H9 (cell line): ENCODE data around the gene CLCN2. TPM values are rescaled to one million over a fixed set of nuclear protein-coding genes. Genes with fewer than 3 reads are reported as not detected.

ENCODE experiments used
- DNase-seq: peaks from one replicate; pipeline ENCODE4 v3.0.0-alpha.2; 2017
- H2AFZ ChIP-seq: one replicate; pipeline ENCODE4 v1.6.1; 2013; ENCODE audit warnings: mild to moderate bottlenecking, low read length, control low read depth, moderate library complexity
- H2AK5ac ChIP-seq: 2 replicates; pipeline ENCODE4 v1.6.1; 2013; ENCODE audit warnings: low read length, control low read depth, mixed read lengths; ENCODE audit not compliant: insufficient read length
- H2BK120ac ChIP-seq: one replicate; pipeline ENCODE4 v1.6.1; 2013; ENCODE audit warnings: low read depth, mild to moderate bottlenecking, low read length, control low read depth, inconsistent platforms; ENCODE audit not compliant: poor library complexity, severe bottlenecking
- H2BK12ac ChIP-seq: 2 replicates; pipeline ENCODE4 v1.6.1; 2013; ENCODE audit warnings: low read length, control low read depth, mixed read lengths, low read depth; ENCODE audit not compliant: insufficient read length
- H2BK15ac ChIP-seq: 2 replicates; pipeline ENCODE4 v1.6.1; 2013; ENCODE audit warnings: low read depth, low read length, control low read depth
- H2BK20ac ChIP-seq: one replicate; pipeline ENCODE4 v1.6.1; 2013; ENCODE audit warnings: low read depth, mild to moderate bottlenecking, low read length, control low read depth, inconsistent platforms; ENCODE audit not compliant: poor library complexity, severe bottlenecking
- H2BK5ac ChIP-seq: 2 replicates; pipeline ENCODE4 v1.6.1; 2013; ENCODE audit warnings: low read length, control low read depth, mixed read lengths; ENCODE audit not compliant: insufficient read length
- H3K14ac ChIP-seq: 2 replicates; pipeline ENCODE4 v1.6.1; 2013; ENCODE audit warnings: low read length, control low read depth; ENCODE audit not compliant: insufficient read depth
- H3K18ac ChIP-seq: 2 replicates; pipeline ENCODE4 v1.6.1; 2013; ENCODE audit warnings: low read depth, mild to moderate bottlenecking, mixed read lengths, low read length, control low read depth; ENCODE audit not compliant: insufficient read length
- H3K23ac ChIP-seq: 2 replicates; pipeline ENCODE4 v1.6.1; 2013; ENCODE audit warnings: low read length, control low read depth, mixed read lengths, low read depth; ENCODE audit not compliant: insufficient read length
- H3K23me2 ChIP-seq: 2 replicates; pipeline ENCODE4 v1.6.1; 2013; ENCODE audit warnings: low read depth, mild to moderate bottlenecking, mixed read lengths, low read length, control low read depth; ENCODE audit not compliant: insufficient read length, poor library complexity, severe bottlenecking
- H3K27ac ChIP-seq: 2 replicates; pipeline ENCODE4 v1.5.1; 2013; ENCODE audit warnings: low read length, control low read depth, mixed read lengths, low read depth; ENCODE audit not compliant: insufficient read length
- H3K27me3 ChIP-seq: 2 replicates; pipeline ENCODE4 v1.6.1; 2013; ENCODE audit warnings: low read length, control low read depth, inconsistent platforms; ENCODE audit not compliant: insufficient read depth
- H3K4ac ChIP-seq: 2 replicates; pipeline ENCODE4 v1.6.1; 2013; ENCODE audit warnings: low read depth, mild to moderate bottlenecking, control low read depth, inconsistent platforms, low read length, moderate library complexity
- H3K4me1 ChIP-seq: 2 replicates; pipeline ENCODE4 v1.6.1; 2013; ENCODE audit warnings: low read length, control low read depth, inconsistent platforms; ENCODE audit not compliant: insufficient read depth
- H3K4me2 ChIP-seq: 2 replicates; pipeline ENCODE4 v1.6.1; 2013; ENCODE audit warnings: low read length, control low read depth, mixed read lengths; ENCODE audit not compliant: insufficient read length, insufficient read depth
- H3K56ac ChIP-seq: 2 replicates; pipeline ENCODE4 v1.6.1; 2013; ENCODE audit warnings: low read depth, mild to moderate bottlenecking, mixed read lengths, low read length, control low read depth; ENCODE audit not compliant: insufficient read length
- H3K79me1 ChIP-seq: 2 replicates; pipeline ENCODE4 v1.6.1; 2013; ENCODE audit warnings: low read depth, mild to moderate bottlenecking, moderate library complexity, low read length, control low read depth, inconsistent platforms; ENCODE audit not compliant: insufficient read depth, poor library complexity, severe bottlenecking
- H3K79me2 ChIP-seq: 2 replicates; pipeline ENCODE4 v1.6.1; 2013; ENCODE audit warnings: low read length, control low read depth, inconsistent platforms; ENCODE audit not compliant: insufficient read depth
- H3K9ac ChIP-seq: 2 replicates; pipeline ENCODE4 v1.6.1; 2013; ENCODE audit warnings: low read length, control low read depth, mixed read lengths; ENCODE audit not compliant: insufficient read length; ENCODE audit errors: extremely low read depth
- H3K9me3 ChIP-seq: one replicate; pipeline ENCODE4 v1.6.1; 2013; ENCODE audit warnings: low read depth, low read length, inconsistent platforms; ENCODE audit not compliant: control insufficient read depth
- H3T11ph ChIP-seq: one replicate; pipeline ENCODE4 v1.6.1; 2013; ENCODE audit warnings: mild to moderate bottlenecking, low read length, control low read depth, inconsistent platforms
- H4K20me1 ChIP-seq: one replicate; pipeline ENCODE4 v1.6.1; 2013; ENCODE audit not compliant: control insufficient read depth, insufficient read length, insufficient read depth
- H4K5ac ChIP-seq: 2 replicates; pipeline ENCODE4 v1.6.1; 2013; ENCODE audit warnings: low read depth, mild to moderate bottlenecking, mixed read lengths, low read length, control low read depth; ENCODE audit not compliant: insufficient read length
- H4K8ac ChIP-seq: replicated peaks from 2 replicates; pipeline ENCODE4 v1.6.1; 2013; ENCODE audit warnings: low read length, control low read depth, mixed read lengths, low read depth; ENCODE audit not compliant: insufficient read length
- H4K91ac ChIP-seq: 2 replicates; pipeline ENCODE4 v1.6.1; 2013; ENCODE audit warnings: low read depth, mild to moderate bottlenecking, moderate library complexity, mixed read lengths, low read length, control low read depth; ENCODE audit not compliant: insufficient read length
- H3K27ac Mint-ChIP-seq, 3 experiments: 2 replicates in 2 of 3; 3 replicates in 1 of 3; pipeline ENCODE4 v1.8.0; 2020 to 2021; ENCODE audit warnings: mixed read lengths in 3 of 3, mild to moderate bottlenecking in 1 of 3, moderate library complexity in 1 of 3
- H3K27me3 Mint-ChIP-seq: 2 replicates; pipeline ENCODE4 v1.8.0; 2021; ENCODE audit warnings: low read depth, mild to moderate bottlenecking, moderate library complexity, mixed read lengths
- H3K36me3 Mint-ChIP-seq, 3 experiments: 2 replicates in 2 of 3; 3 replicates in 1 of 3; pipeline ENCODE4 v1.8.0; 2020 to 2021; ENCODE audit warnings: low read depth in 3 of 3, mixed read lengths in 3 of 3; ENCODE audit not compliant: insufficient read depth in 1 of 3
- H3K4me1 Mint-ChIP-seq, 2 experiments: 2 replicates each; pipeline ENCODE4 v1.8.0; 2020; ENCODE audit warnings: mixed read lengths in 2 of 2
- H3K4me3 Mint-ChIP-seq, 2 experiments: 2 replicates in 1 of 2; 3 replicates in 1 of 2; pipeline ENCODE4 v1.8.0; 2020 to 2021; ENCODE audit warnings: mild to moderate bottlenecking in 2 of 2, mixed read lengths in 2 of 2, moderate library complexity in 1 of 2
- H3K9me3 Mint-ChIP-seq, 2 experiments: 2 replicates in 1 of 2; 3 replicates in 1 of 2; pipeline ENCODE4 v1.8.0; 2020; ENCODE audit warnings: mild to moderate bottlenecking in 2 of 2, mixed read lengths in 2 of 2, moderate library complexity in 1 of 2
- WGBS: extraction: QIAGEN DNeasy Blood & Tissue Kit; methylation state at CpG from one replicate; pipeline ENCODE4 v1.1.7; 2013; ENCODE audit warnings: missing lambda C conversion rate, low lambda C conversion rate, mixed read lengths; ENCODE audit not compliant: insufficient read length; ENCODE audit errors: extremely low coverage; 5-methylcytosine and 5-hydroxymethylcytosine counted together
- total RNA-seq: library from RNA; stranded (reverse); gene quantifications from 2 replicates; pipeline ENCODE4 v1.2.1, GENCODE V29; 2021
- TF ChIP-seq, protein P1 (sequence below): fragments of 200-600 bp; sonication (generic); conservative IDR thresholded peaks from 3 replicates; pipeline ENCODE4 v1.8.0; 2021; ENCODE audit warnings: antibody characterized with exemption, mild to moderate bottlenecking

The CLCN2 gene
- total RNA-seq, 1 experiment from 2014 or later = 17.2 TPM

DNA sequence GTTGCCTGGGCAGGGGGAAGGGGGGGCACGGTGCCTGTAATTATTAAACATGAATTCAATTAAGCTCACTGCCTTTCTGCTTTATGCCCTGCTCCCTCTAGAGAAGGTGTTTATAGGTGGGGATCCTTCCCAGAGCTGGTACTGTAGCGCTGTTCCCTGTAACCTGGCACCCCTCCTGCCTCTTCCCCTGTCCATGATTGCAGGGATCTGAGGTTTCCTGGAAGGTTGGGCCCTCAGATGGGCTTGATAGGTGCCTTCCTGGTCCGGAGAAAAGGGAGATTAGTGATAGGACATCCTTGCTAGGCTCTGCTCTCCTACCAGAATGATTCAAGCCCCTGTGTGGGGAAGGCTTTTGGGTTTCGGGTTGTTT lies 26.1 kb downstream of the CLCN2 start:
- TF ChIP-seq, protein P1, sequence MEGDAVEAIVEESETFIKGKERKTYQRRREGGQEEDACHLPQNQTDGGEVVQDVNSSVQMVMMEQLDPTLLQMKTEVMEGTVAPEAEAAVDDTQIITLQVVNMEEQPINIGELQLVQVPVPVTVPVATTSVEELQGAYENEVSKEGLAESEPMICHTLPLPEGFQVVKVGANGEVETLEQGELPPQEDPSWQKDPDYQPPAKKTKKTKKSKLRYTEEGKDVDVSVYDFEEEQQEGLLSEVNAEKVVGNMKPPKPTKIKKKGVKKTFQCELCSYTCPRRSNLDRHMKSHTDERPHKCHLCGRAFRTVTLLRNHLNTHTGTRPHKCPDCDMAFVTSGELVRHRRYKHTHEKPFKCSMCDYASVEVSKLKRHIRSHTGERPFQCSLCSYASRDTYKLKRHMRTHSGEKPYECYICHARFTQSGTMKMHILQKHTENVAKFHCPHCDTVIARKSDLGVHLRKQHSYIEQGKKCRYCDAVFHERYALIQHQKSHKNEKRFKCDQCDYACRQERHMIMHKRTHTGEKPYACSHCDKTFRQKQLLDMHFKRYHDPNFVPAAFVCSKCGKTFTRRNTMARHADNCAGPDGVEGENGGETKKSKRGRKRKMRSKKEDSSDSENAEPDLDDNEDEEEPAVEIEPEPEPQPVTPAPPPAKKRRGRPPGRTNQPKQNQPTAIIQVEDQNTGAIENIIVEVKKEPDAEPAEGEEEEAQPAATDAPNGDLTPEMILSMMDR = no peak
- Histone ChIP-seq H3K18ac (no peak overlapping the region), H2AFZ (no peak overlapping the region), H4K20me1 (peaks cover 4% of the 10 kb centered on the region), H2BK120ac (no peak overlapping the region), H3T11ph (no peak overlapping the region), H3K4me2 (peak overlapping the region; percentile 81), H3K4ac (no peak overlapping the region), H2BK20ac (no peak overlapping the region), H3K9ac (no peak overlapping the region), H3K14ac (no peak overlapping the region), H3K56ac (no peak overlapping the region), H4K5ac (no peak overlapping the region), H3K23ac (no peak overlapping the region), H3K79me1 (no peaks in the 10 kb centered on the region), H3K23me2 (peaks cover 10% of the 10 kb centered on the region), H2BK15ac (no peak overlapping the region), H2BK12ac (no peak overlapping the region), H2AK5ac (no peak overlapping the region), H3K9me3 (no peaks in the 10 kb centered on the region), H4K91ac (no peak overlapping the region), H3K27me3 (no peaks in the 10 kb centered on the region), H3K27ac (peak overlapping the region; percentile 10), H3K4me1 (no peaks in the 10 kb centered on the region), H2BK5ac (no peak overlapping the region), H4K8ac (no peak overlapping the region), H3K79me2 (no peaks in the 10 kb centered on the region)
- WGBS = no CpG with 5 or more reads among the region's 4 CpGs
- Mint-ChIP-seq H3K27me3 (no peaks in the 10 kb centered on the region; the same call in none of the 2 replicates), H3K4me1 (peaks cover 34 to 37% of the 10 kb centered on the region in 2 experiments), H3K4me3 (peak overlapping the region; percentile 86 to 93), H3K27ac (peak overlapping the region; percentile 82 to 98 (median 96); a peak in 6 of 7 replicates), H3K9me3 (no peaks in the 10 kb centered on the region), H3K36me3 (peaks cover 36 to 56% (median 42%) of the 10 kb centered on the region in 3 experiments)
- DNase-seq = peak; percentile 55
